Esophagus mucosa (tissue), 1 donor: ENCODE measurements around the gene PTH1R. TPM values are rescaled to one million over a fixed set of nuclear protein-coding genes. Genes with fewer than 3 reads are reported as not detected.

ENCODE experiments used
- ATAC-seq: fragments of 200-7000 bp; cut with Tn5 transposase; one replicate; pipeline ENCODE4 v1.9.1; 2020
- total RNA-seq: library from RNA; stranded (reverse); gene quantifications from one replicate; pipeline ENCODE4 v1.2.4, GENCODE V29; 2023
- donor health status: DM: yes; HTN: yes; CAD: no.

The PTH1R gene
- total RNA-seq, 1 donor from 2014 or later: 0.28 TPM

DNA sequence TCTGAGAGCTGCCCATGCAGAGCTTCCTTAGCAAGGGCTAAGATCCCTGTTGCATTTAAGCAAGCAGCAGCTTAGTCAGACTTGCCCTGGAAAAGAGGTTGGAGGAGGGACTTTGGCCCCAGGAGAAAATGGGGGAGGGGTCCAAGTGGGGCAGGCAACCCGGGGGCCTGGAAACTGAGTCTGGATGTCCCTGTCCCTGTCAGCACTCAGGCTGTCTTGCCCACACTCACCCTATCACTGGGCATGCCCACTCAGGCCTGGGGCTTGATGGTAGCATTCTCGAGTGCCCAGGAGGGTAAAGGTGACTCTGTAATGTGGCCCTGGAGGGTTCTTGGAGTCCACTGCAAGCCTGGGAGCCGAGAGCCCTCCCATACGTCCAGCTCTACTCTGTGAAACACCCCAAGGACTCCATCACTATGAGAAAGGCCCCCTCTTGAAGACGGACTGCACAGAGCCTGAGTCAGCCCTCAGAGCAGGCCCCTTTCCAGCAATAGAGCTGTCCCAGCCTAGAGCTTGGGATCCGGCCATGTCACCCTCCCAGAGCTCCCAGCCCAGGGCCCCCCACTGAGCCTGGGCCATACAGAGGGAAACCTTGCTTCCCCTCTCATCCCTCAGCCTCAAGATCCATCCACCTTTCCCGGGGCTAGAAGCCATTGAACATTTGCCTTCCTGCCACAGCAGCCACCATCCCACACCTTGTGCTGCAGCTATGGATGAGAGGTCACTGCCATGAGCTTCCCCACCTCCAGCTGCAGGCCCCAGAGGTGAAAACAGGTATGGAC is 27.6 kb upstream of the PTH1R start:
- ATAC-seq: no peak

- no peak for ATAC-seq
Measured at GRCh38 chr3:46850468-46850779, 27.1 kb upstream of the PTH1R start.

DNA sequence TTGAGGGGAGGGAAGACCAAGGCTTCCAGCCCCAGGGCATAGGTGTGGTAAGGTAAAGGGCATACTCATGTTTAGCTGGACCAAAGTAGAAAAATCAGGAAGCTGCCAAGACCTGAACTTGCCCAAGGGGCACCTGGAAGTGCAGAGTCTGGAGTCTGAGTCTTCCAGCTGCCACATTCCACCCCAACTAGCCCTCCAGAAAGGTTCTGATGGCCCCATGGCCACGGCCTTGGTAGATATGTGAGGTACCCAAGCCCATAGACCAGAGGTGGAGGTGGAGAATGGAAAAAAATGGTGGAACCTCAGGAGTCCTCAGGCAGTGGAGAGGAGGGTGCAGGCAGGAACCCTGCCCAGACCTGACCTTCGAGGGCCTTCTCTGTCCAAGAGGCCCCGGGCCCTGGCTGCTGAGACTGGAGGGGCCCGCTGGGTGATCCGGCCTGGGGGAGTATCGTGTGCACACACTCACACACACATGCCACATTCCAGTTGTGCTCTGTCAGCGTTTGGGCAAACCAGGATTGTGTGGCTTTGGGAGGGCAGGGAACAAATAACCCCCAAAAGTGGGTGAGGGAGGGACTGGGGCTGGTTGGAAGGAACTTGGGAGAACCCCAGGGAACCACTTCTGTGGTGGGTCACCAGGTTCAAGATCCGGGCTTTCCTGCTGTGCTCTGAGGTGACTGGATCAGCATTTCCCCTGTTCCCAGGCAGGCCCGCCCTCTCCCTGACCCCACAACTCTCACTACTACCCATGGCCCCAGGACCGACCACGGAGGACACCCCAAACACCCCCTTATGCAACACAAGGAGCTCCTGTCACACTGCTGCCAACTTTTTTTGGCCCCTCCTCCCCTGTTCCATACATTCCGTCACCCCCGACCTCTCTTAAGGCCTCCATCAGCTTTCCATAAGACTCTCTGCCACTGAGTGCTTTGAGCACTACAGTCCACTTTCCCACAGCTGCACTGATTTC is 25.9 kb upstream of the PTH1R start:
- ATAC-seq: no peak

- no peak for ATAC-seq
Measured at GRCh38 chr3:46852334-46852720, 25.2 kb upstream of the PTH1R start.

DNA sequence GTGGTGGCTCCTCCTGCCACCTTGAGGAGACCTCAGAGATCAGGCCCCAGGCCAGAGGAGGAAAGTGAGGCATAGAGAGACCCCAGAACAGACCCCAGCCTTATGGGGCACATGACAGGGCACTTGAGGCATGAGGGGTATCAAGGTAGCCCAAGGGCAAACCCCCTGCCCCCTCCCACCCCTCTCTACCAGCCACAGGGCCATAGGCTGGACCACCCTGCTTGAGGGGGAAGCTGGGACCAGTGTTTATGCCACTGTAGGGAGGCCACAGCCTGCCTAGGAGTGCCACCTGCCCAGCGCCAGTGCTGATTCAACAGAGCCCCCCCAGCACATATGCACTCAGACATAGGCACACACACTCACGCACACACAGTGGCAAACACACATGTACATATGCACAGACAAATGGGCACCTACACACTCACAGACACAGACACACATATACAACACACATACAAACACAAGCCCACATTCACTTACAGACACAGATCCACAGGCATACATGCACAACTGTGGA is 24.6 kb upstream of the PTH1R start:
- ATAC-seq: no peak

- ATAC-seq: no peak
Measured at GRCh38 chr3:46853441-46854415, 23.8 kb upstream of the PTH1R start.

GRCh38 chr3:46854555-46854991 is 22.9 kb upstream of the PTH1R start:
- no peak for ATAC-seq

DNA sequence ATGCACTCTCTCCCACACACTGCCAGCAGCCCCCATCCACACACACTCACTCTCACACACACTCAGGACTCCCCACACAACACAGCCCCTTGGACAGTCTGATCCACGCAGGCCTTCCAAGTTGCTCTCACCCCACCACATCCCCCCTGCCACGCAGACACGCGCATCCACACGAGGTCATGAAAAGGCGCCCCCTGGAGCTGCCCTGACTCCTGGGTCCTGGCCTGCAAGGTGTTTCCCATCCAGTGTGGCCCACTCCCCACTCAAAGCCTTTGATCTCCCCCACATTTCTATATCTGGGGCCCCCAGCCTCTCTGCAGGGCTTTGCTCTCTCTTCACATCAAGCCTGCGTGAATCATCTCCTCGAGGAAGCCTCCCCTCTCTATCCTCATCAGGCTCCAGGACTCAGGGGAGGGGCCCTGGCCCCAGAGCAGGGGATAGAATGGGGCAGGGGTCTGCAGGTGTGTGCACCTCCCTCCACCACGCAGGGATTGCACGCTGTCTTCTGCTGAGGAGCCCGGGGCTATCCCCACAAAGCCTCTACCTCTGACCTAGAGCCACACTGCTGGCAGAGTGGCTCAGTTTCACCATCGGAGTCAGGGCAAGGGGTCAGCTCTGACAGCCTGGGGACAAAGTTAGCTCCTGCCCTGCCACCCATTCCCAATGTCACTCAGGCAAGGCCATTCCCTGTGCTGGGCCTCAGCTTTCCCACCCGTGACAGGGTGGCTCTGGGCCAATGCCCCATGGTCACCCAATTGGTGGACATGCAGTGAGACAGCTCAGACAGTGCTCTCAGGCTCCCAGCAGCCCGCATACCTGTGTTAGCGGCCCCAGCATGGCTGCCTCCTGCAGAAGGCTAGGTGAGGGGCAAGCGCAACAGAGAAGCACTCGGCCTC is 20.7 kb upstream of the PTH1R start:
- no peak for ATAC-seq

DNA sequence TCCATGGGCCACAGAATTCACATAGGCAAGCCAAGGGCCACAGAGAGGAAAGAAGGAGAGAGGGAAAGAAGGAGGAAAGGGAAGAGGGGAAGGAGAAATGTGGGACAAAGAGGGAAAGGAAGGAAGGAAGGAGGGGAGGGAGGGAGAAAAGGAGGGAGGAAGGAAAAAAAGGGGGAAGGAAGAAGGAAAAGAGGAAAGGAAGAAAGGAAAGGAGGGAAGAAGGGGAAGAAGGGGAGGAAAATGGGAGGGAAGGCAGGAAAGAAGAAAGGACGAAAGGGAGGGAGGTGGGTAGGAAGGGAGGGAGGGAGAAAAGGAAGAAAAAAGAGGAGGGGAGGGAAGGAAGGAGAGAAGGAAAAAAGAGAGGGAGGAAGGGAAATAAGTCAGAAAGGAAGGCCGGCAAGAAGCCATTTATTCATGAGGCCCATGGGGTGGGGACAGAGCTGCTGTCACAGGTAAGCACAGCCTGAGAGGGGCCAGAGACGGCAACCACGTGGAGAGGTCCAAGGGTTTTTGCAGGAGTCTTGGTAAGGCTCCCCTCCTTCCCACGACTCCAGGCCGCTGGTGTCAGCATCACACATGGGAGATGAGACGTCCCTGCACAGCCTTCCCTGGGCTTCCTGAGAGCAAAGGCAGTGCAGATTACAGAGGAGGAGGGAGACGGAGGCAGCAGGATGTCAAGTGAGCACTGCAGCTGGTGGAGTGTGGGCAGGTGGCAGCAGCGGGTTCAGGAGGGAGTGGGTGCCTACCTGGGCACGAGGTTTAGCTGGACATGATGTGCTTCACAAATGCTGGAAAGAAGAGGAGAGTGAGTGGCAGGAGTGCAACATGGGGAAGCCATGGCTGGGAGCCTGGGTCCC is 19.8 kb upstream of the PTH1R start:
- ATAC-seq: no peak

DNA sequence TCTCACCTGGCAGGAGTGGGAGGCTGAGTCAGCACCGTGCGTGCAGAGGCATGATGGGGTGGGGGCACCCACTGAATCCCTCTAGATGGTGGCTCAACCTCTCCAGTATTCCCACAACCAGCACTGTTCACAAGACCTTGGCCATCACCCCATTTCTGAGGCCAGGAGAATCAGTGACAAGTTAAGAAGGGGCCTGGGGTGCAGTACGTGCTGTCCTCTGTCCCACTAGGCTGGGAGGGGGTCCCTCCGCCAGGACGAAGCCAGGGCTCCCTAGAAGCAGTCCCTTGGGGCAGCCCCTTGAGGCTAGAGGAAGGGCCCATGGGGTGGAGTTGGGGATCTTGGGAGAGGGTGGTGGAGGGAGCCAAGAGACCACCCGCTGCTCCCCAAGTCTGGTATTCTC is 19.1 kb upstream of the PTH1R start:
- ATAC-seq: no peak

- ATAC-seq: no peak
Measured at GRCh38 chr3:46859001-46859710, 18.4 kb upstream of the PTH1R start.

DNA sequence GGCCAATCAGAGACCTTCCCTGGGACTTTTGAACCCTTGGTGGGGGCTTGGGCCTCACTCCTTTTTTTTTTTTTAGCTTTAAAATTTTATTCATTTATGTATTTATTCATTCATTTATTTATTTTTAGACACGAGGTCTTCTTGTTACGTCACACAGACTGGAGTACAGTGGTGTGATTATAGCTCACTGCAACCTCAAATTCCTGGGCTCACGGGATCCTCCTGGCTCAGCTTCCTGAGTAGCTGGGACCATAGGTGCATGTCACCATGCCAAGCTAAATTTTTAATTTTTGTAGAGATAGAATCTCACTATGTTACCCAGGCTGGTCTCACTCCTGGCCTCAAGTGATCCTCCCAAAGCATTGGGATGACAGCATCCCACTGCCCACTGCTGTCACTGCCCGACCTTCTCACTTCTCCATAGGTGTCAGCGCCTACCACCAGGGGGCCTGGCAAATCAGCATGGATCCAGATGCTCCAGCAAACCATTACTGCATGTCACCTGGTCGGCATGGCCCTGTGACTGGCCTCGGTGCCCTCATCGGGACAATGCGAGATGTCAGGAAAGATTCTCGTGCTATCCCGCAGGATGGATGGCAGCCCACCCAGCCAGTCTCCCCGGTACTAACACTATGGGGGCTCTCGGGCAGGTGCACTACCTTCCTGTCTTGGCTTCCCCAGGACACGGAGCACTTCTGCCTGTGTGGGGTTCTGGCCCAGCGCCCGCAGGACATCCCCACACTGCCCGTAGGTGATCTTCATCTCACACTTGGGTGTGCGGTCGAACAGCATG is 17.3 kb upstream of the PTH1R start:
- no peak for ATAC-seq

DNA sequence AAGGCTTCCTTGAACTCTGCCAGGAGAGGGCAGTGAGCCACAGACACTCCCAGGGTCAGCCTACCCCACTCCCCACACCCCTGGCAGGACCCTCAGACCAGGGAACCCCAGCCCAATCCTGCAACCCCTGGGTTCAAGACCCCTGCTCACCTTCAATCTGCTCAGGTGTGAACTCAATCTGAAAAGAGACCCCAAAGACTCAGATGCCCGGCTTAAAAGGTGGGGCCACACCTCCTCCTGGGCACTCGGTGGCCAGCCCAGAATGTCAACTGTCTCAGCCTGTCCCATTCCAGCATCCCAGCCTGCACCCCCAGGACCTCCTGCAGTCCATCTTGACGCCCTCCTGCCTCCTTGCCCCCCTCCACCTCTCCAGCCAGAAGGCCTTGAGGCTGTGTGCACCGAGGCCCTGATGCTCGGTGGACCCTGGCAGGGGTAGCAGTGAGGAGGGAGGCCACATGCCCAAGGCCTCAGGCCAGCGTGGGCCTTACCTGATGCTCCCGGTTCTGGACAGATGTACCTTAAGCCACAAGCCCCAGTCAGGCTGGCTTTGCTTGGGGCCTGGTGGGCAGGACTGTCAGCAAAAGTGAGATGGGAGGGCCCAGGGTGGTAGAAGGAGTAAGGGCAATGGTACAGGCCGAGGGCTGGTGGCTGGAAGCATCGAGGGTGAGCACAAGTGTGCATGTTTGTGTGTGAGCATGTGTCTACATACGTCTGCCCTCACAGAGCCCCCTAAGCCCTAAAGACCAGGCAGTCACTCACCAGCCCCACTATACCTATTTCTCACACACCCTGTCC is 16.5 kb upstream of the PTH1R start:
- ATAC-seq: no peak

DNA sequence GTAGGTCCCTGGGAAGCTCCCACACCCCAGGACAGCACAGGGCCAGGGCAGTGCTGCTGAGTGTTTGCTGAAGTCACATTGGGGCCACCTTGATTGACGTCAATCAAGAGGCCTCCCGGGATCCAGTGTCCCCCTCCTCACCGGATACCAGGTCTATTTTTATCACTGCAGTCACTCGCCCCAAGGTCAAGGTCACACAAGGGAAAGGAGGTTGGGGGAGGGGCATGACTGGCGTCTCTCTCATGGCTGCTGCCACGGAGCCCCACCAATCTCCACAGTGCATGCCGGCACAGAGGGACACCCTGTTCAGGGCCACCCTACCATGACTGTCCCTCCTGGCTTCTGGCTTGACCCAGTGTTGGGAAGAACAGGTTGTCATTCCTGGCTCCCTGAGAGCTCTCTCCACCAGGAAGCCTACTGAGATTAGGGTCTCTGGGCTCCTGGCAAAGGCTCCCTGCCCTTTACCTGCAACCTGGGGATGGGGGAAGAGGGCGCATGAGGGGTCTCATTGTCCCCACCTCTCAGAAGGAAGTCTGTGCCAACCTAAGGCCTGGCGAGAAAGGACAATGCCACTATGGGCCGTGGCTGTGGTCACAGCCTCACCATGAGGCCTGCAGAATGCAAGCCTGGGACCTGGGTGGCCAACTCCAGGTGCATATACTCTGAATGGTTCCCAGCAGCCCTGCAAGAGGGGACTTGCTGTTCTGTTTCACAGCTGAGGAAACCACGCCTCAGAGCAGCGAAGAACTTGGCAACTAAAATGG is 15.7 kb upstream of the PTH1R start:
- no peak for ATAC-seq

GRCh38 chr3:46862369-46863025 is 15.0 kb upstream of the PTH1R start:
- ATAC-seq: no peak

- ATAC-seq: no peak
Measured at GRCh38 chr3:46863261-46863782, 14.2 kb upstream of the PTH1R start, which contains the start of gene MYL3. Gene MYL3 (minus strand): TSS chr3:46863444. CDS start chr3:46863390, 54 bp downstream.
